K562 (cell line): ENCODE data around the gene EPM2A. TPM values are rescaled to one million over a fixed set of nuclear protein-coding genes. Genes with fewer than 3 reads are reported as not detected.

Experiments used
- CHCHD3 ChIP-seq: fragments of 250-450 bp; sonication (Bioruptor Pico); IDR thresholded peaks from 2 replicates; pipeline ENCODE4 v2.1.2; 2022; ENCODE audit warnings: mild to moderate bottlenecking
- KAT7 ChIP-seq: sonication (generic); formaldehyde crosslinking; IDR thresholded peaks from 2 replicates; pipeline ENCODE4 v1.8.0; 2022; ENCODE audit warnings: missing genetic modification reagents, mild to moderate bottlenecking, borderline replicate concordance
- POU5F1 ChIP-seq: fragments of 150-350 bp; IDR thresholded peaks from 2 replicates; pipeline ENCODE4 v1.6.1; 2014; ENCODE audit warnings: borderline replicate concordance, low read length, low read depth, mild to moderate bottlenecking; ENCODE audit not compliant: partially characterized antibody
- ZBTB11 ChIP-seq, 3 experiments: fragments of 200-800 bp in 1 of 3; fragments of 250-450 bp in 1 of 3; fragments of 450-650 bp in 1 of 3; sonication (Bioruptor Pico) in 1 of 3; sonication (Bioruptor generic) in 1 of 3; formaldehyde crosslinking in 1 of 3; IDR thresholded peaks; 2 replicates each; pipeline versions ENCODE4 v1.6.1 to v1.8.0; 2016 to 2022; ENCODE audit warnings: mild to moderate bottlenecking in 2 of 3, missing genetic modification characterization in 2 of 3, missing compliant biosample characterization in 1 of 3, moderate library complexity in 1 of 3
- ZNF431 ChIP-seq: sonication (generic); formaldehyde crosslinking; IDR thresholded peaks from 2 replicates; pipeline ENCODE4 v1.8.0; 2022; ENCODE audit warnings: mild to moderate bottlenecking, missing genetic modification reagents
- ZNF717 ChIP-seq: fragments of 250-450 bp; sonication (Bioruptor Pico); IDR thresholded peaks from 2 replicates; pipeline ENCODE4 v1.5.0; 2021
- polyA plus RNA-seq, 8 experiments: library from polyadenylated mRNA; depleted of rRNA in 4 of 8; stranded (reverse) in 5 of 8; unstranded in 3 of 8; fragments of >200 nt; fragmentation: Nextera tagmentation in 2 of 8; fragmentation: Illumina TruSeq in 1 of 8; extraction: Ambion mirVana in 2 of 8; extraction: Trizol in 1 of 8; gene quantifications; 2 replicates each; pipeline versions ENCODE4 v1.2.1 to v1.2.3, GENCODE V29; 2011 to 2014; ENCODE audit warnings: inconsistent platforms in 1 of 8, missing spikeins in 1 of 8
- total RNA-seq, 7 experiments: library from RNA; depleted of rRNA in 6 of 7; stranded (reverse); fragments of >200 nt in 6 of 7; fragmentation: Illumina TruSeq in 2 of 7; extraction: Trizol in 2 of 7; gene quantifications; 2 replicates each; pipeline versions ENCODE4 v1.2.1 to v1.2.3, GENCODE V29; 2011 to 2021; ENCODE audit warnings: low replicate concordance in 1 of 7
- TF ChIP-seq, protein P1 (sequence below): fragments of 200-400 bp; formaldehyde crosslinking; IDR thresholded peaks from 2 replicates; pipeline ENCODE4 v1.6.1; 2017; ENCODE audit warnings: mild to moderate bottlenecking, low read depth, low read length, moderate library complexity
- TF ChIP-seq, protein P2 (sequence below), 2 experiments: fragments of 450-650 bp; IDR thresholded peaks; 2 replicates each; pipeline ENCODE4 v1.6.1; 2016
- TF ChIP-seq, protein P3 (sequence below): fragments of 200-800 bp; sonication (Bioruptor generic); IDR thresholded peaks from 2 replicates; pipeline ENCODE4 v1.6.1; 2017; ENCODE audit warnings: missing genetic modification characterization, missing compliant biosample characterization
- TF ChIP-seq, protein P4 (sequence below): fragments of 250-450 bp; sonication (Bioruptor Pico); IDR thresholded peaks from 2 replicates; pipeline ENCODE4 v1.5.0; 2020; ENCODE audit warnings: mild to moderate bottlenecking, borderline replicate concordance
- TF ChIP-seq, protein P5 (sequence below): fragments of 450-650 bp; IDR thresholded peaks from 2 replicates; pipeline ENCODE4 v1.6.1; 2018; ENCODE audit warnings: mild to moderate bottlenecking, low read depth; ENCODE audit not compliant: partially characterized antibody

The EPM2A gene
- total and polyA plus RNA-seq, 9 of the 15 experiments (the other 6 are each of a cell fraction or from before 2014, with no cell fraction given) = 0.35 to 5.3 (median 2.5) TPM

GRCh38 chr6:145734486-145735355 is 599 bp downstream of the EPM2A start (continued):
- TF ChIP-seq ZBTB11 (CRISPR knock-in tag; IDR thresholded peaks at IDR 0.05) (peak in 2 of 3 experiments; percentile 37 to 75; a peak in 3 of 6 replicates), KAT7 (CRISPR knock-in tag) (peak; percentile 85; the same call in 1 of the 2 replicates), ZNF717 (CRISPR knock-in tag) (no peak), ZNF431 (CRISPR knock-in tag) (no peak), CHCHD3 (no peak), POU5F1 (no peak)
- TF ChIP-seq, protein P1, sequence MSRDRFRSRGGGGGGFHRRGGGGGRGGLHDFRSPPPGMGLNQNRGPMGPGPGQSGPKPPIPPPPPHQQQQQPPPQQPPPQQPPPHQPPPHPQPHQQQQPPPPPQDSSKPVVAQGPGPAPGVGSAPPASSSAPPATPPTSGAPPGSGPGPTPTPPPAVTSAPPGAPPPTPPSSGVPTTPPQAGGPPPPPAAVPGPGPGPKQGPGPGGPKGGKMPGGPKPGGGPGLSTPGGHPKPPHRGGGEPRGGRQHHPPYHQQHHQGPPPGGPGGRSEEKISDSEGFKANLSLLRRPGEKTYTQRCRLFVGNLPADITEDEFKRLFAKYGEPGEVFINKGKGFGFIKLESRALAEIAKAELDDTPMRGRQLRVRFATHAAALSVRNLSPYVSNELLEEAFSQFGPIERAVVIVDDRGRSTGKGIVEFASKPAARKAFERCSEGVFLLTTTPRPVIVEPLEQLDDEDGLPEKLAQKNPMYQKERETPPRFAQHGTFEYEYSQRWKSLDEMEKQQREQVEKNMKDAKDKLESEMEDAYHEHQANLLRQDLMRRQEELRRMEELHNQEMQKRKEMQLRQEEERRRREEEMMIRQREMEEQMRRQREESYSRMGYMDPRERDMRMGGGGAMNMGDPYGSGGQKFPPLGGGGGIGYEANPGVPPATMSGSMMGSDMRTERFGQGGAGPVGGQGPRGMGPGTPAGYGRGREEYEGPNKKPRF = no peak
- TF ChIP-seq, protein P2, sequence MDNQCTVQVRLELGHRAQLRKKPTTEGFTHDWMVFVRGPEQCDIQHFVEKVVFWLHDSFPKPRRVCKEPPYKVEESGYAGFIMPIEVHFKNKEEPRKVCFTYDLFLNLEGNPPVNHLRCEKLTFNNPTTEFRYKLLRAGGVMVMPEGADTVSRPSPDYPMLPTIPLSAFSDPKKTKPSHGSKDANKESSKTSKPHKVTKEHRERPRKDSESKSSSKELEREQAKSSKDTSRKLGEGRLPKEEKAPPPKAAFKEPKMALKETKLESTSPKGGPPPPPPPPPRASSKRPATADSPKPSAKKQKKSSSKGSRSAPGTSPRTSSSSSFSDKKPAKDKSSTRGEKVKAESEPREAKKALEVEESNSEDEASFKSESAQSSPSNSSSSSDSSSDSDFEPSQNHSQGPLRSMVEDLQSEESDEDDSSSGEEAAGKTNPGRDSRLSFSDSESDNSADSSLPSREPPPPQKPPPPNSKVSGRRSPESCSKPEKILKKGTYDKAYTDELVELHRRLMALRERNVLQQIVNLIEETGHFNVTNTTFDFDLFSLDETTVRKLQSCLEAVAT (IDR thresholded peaks at IDR 0.05) = peak in 1 of 2 experiments; percentile 45; a peak in 2 of 4 replicates
- TF ChIP-seq, protein P3, sequence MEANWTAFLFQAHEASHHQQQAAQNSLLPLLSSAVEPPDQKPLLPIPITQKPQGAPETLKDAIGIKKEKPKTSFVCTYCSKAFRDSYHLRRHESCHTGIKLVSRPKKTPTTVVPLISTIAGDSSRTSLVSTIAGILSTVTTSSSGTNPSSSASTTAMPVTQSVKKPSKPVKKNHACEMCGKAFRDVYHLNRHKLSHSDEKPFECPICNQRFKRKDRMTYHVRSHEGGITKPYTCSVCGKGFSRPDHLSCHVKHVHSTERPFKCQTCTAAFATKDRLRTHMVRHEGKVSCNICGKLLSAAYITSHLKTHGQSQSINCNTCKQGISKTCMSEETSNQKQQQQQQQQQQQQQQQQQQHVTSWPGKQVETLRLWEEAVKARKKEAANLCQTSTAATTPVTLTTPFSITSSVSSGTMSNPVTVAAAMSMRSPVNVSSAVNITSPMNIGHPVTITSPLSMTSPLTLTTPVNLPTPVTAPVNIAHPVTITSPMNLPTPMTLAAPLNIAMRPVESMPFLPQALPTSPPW (CRISPR knock-in tag) = peak; percentile 90
- TF ChIP-seq, protein P4, sequence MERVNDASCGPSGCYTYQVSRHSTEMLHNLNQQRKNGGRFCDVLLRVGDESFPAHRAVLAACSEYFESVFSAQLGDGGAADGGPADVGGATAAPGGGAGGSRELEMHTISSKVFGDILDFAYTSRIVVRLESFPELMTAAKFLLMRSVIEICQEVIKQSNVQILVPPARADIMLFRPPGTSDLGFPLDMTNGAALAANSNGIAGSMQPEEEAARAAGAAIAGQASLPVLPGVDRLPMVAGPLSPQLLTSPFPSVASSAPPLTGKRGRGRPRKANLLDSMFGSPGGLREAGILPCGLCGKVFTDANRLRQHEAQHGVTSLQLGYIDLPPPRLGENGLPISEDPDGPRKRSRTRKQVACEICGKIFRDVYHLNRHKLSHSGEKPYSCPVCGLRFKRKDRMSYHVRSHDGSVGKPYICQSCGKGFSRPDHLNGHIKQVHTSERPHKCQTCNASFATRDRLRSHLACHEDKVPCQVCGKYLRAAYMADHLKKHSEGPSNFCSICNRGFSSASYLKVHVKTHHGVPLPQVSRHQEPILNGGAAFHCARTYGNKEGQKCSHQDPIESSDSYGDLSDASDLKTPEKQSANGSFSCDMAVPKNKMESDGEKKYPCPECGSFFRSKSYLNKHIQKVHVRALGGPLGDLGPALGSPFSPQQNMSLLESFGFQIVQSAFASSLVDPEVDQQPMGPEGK (CRISPR knock-in tag) = no peak; the same call in 1 of the 2 replicates
- TF ChIP-seq, protein P5, sequence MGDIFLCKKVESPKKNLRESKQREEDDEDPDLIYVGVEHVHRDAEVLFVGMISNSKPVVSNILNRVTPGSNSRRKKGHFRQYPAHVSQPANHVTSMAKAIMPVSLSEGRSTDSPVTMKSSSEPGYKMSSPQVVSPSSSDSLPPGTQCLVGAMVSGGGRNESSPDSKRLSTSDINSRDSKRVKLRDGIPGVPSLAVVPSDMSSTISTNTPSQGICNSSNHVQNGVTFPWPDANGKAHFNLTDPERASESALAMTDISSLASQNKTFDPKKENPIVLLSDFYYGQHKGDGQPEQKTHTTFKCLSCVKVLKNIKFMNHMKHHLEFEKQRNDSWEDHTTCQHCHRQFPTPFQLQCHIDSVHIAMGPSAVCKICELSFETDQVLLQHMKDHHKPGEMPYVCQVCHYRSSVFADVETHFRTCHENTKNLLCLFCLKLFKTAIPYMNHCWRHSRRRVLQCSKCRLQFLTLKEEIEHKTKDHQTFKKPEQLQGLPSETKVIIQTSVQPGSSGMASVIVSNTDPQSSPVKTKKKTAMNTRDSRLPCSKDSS = no peak
